Vagina (tissue), 2 donors: ENCODE results near the gene XPC. TPM values are rescaled to one million over a fixed set of nuclear protein-coding genes. Genes with fewer than 3 reads are reported as not detected.

Experiments
- DNase-seq, 2 donors: peaks; one replicate each; pipeline ENCODE4 v3.0.0-alpha.2; 2017; ENCODE audit errors: extremely low spot score in 2 of 2
- H3K27ac ChIP-seq: fragments of 200-600 bp; sonication (generic); one replicate; pipeline ENCODE4 v1.5.1; 2019
- H3K27me3 ChIP-seq: fragments of 200-600 bp; sonication (generic); one replicate; pipeline ENCODE4 v1.5.1; 2019
- H3K36me3 ChIP-seq, 2 donors: fragments of 200-600 bp; sonication (generic); one replicate each; pipeline ENCODE4 v1.5.1; 2017 to 2019
- H3K4me1 ChIP-seq: fragments of 200-600 bp; sonication (generic); one replicate; pipeline ENCODE4 v1.5.1; 2019
- H3K4me3 ChIP-seq, 2 donors: fragments of 200-600 bp; sonication (generic); 1 replicate in 1 of 2; 2 replicates in 1 of 2; pipeline ENCODE4 v1.5.1; 2016 to 2019
- H3K9me3 ChIP-seq: fragments of 200-600 bp; sonication (generic); one replicate; pipeline ENCODE4 v1.5.1; 2019
- POLR2A ChIP-seq, 2 donors: fragments of 450-650 bp; IDR thresholded peaks; one replicate each; pipeline ENCODE4 v1.6.1; 2017; ENCODE audit warnings: antibody characterized with exemption in 2 of 2, mild to moderate bottlenecking in 2 of 2, moderate library complexity in 2 of 2
- POLR2AphosphoS5 ChIP-seq, 2 donors: sonication (generic); formaldehyde crosslinking; IDR thresholded peaks; one replicate each; pipeline ENCODE4 v1.9.0; 2017; ENCODE audit warnings: antibody characterized with exemption in 2 of 2, mild to moderate bottlenecking in 2 of 2, low read depth in 1 of 2; ENCODE audit not compliant: insufficient read depth in 1 of 2
- intact Hi-C: fragments of 100-400 bp; cut with DNase I; formaldehyde crosslinking; loops from one replicate; pipeline ENCODE4 v1.15.1; 2023
- total RNA-seq: library from RNA; depleted of rRNA; stranded (reverse); fragments of >200 nt; gene quantifications from one replicate; pipeline ENCODE4 v1.2.3, GENCODE V29; 2016
- TF ChIP-seq, protein P1 (sequence below), 3 experiments: fragments of 450-650 bp in 2 of 3; fragments of 200-600 bp in 1 of 3; sonication (generic) in 1 of 3; IDR thresholded peaks; one replicate each; pipeline ENCODE4 v1.5.1; 2017 to 2019; ENCODE audit warnings: antibody characterized with exemption in 3 of 3, mild to moderate bottlenecking in 2 of 3, moderate library complexity in 2 of 3

The XPC gene
- total RNA-seq, 1 donor from 2014 or later, result 33.6 TPM

DNA sequence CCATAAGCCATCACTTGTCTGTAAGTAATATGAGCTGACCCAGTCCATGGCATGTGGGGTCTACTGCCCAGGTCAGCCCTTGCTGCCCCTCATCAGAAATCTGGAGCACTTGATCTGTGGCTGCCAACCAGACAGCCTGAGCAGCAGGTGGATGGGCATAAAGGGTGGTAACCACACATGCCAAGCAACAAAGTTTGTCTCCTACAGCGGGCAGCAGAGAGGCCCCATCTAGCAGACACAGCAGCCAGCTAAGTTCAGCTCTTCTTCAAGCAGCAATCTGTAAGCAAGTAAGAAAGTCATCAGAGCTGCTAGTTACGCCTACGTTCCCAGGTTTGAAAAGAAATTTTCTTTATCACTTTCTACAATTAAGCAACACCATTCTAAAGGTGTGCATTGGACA lies 81.7 kb downstream of the XPC start:
- no peaks in the 10 kb centered on the region for H3K4me1 ChIP-seq
- no peak overlapping the region for H3K27ac ChIP-seq
- H3K27me3 ChIP-seq, result no peaks in the 10 kb centered on the region
- H3K36me3 ChIP-seq, result no peaks in the 10 kb centered on the region
- no peaks in the 10 kb centered on the region for H3K9me3 ChIP-seq
- H3K4me3 ChIP-seq, result no peak overlapping the region
- DNase-seq, result no peak
- TF ChIP-seq POLR2AphosphoS5 (IDR thresholded peaks at IDR 0.05; ENCODE audit: insufficient read depth in 1 of 2, low read depth in 1 of 2), result no peak
- no peak for TF ChIP-seq POLR2A (IDR thresholded peaks at IDR 0.05)
- TF ChIP-seq, protein P1, sequence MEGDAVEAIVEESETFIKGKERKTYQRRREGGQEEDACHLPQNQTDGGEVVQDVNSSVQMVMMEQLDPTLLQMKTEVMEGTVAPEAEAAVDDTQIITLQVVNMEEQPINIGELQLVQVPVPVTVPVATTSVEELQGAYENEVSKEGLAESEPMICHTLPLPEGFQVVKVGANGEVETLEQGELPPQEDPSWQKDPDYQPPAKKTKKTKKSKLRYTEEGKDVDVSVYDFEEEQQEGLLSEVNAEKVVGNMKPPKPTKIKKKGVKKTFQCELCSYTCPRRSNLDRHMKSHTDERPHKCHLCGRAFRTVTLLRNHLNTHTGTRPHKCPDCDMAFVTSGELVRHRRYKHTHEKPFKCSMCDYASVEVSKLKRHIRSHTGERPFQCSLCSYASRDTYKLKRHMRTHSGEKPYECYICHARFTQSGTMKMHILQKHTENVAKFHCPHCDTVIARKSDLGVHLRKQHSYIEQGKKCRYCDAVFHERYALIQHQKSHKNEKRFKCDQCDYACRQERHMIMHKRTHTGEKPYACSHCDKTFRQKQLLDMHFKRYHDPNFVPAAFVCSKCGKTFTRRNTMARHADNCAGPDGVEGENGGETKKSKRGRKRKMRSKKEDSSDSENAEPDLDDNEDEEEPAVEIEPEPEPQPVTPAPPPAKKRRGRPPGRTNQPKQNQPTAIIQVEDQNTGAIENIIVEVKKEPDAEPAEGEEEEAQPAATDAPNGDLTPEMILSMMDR (IDR thresholded peaks at IDR 0.05), result no peak
- intact Hi-C loops, result no loop called here

Other genes starting within 250 kb of the XPC start
- gene CHCHD4, start 53.7 kb downstream of the XPC start, total RNA-seq, result 10.6 TPM
- 118 TPM for gene TMEM43, start 53.5 kb downstream of the XPC start, total RNA-seq
- gene LSM3, start 216 bp upstream of the XPC start, total RNA-seq, result 6.4 TPM
- gene SLC6A6, start 224.0 kb upstream of the XPC start, total RNA-seq, result 30.7 TPM